DMS 273 treated with DMSO at 0.1 percent for 48 hours (cell line): ENCODE measurements around the gene TMPRSS11B.
"Not testable (repeated sequence)": the region's sequence is repeated elsewhere in the genome, so short reads cannot be mapped to it uniquely, and the experiment has no call there.

Source experiments
- DNase-seq: peaks from one replicate; lab custom pipeline; 2025; lab: John Stamatoyannopoulos, UW

TMPRSS11B gene

DNA sequence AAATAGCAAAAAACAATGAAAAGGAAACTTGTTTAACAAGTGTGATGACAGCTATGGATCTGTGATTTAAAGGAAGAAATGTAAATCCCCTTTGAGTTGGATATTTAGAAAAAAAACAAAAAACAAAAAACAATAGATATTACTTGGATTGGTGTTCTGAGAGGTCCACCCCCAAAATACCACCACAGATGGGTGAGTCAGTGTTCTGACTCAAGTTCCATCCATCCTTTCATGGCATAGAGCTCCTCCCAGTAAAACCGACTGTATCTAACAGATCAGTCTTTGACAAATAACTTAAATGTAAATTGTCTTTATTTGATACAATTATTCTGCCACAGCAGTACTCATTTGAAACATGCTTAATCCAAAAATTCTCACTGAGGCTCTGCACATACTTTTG is 27.4 kb downstream of the TMPRSS11B start:
- DNase-seq: no peak

DNA sequence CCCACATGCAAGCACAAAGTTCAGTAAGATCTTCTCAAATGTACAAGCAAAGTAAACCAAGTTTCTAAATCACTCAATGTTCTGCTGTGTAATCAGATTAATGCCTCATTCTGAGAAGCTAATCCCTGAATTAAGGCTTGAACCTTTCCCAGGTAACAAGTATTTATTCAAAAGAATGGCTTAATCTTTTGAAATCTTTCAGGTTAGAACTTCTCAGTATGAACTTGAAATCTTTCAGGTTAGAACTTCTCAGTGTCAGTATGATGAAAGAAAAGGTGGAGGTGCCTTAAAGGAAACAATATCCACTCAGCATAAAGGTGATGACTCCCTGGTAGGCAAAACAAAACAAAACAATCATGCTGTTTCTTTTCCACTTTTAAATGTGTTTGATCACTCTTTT is 29.0 kb downstream of the TMPRSS11B start:
- no peak for DNase-seq

DNA sequence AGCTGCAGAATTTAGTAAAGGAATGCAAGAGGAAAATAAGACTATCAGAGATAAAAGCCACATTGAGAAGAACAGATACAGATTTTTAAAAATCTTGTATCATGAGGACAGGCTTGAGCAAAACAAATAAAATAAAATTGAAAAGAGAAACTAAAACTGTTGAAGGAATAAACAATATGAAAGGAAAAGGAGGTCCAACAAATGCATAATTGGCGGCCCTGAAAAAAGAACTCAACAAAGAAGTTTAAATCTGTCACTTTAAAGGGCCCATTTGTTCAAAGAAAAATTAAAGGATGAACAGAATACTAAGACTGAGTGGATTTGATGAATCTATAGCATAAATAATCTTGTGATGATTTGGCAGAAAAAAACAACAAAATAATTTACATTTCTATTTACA is 36.5 kb downstream of the TMPRSS11B start:
- no peak for DNase-seq

DNA sequence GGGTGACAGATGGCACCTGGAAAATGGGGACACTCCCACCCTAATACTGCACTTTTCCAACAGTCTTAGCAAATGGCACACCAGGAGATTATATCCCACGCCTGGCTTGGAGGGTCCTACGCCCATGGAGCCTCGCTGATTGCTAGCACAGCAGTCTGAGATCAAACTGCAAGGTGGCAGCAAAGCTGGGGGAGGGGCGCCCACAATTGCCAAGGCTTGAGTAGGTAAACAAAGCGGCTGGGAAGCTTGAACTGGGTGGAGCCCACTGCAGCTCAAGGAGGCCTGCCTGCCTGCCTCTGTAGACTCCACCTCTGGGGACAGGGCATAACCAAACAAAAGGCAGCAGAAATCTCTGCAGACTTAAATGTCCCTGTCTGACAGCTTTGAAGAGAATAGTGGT is 51.2 kb downstream of the TMPRSS11B start:
- DNase-seq: not testable (repeated sequence)

DNA sequence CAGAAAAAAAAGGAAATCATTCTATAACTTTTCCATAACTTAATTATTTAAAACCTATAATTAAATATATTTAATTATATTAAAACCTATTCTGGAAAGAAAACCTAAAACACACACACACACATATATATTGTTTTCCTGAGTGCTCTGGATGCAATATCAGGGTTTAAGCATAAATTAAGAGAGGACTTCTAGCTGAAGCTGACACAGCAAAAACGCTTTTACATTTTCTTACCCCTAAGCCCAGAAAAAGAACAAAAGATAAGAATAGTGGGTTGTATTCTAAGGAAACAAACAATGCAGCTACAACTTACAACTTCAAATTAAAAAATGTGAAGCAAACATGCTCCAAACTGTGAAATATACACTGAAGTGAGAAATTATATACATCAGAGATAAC is 52.3 kb downstream of the TMPRSS11B start:
- no peak for DNase-seq

DNA sequence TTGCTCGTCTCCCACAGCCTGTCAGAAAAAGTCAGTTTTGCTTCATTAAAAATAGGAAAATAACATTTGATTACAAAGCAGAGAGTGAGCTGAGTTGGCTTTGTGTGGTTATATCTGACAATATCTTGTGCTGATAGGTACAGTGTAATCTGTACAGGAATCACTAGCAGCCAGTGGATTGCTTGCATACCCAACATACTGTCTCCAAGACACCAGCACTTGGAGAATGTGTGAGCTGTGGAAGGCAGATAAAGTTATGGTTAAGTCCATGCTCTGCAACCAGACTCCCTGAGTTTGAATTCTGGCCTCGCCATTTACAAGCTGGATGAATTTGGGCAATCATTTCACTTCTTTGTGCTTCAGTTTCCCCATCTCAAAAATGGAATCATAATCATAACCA is 58.3 kb downstream of the TMPRSS11B start:
- DNase-seq: no peak

DNA sequence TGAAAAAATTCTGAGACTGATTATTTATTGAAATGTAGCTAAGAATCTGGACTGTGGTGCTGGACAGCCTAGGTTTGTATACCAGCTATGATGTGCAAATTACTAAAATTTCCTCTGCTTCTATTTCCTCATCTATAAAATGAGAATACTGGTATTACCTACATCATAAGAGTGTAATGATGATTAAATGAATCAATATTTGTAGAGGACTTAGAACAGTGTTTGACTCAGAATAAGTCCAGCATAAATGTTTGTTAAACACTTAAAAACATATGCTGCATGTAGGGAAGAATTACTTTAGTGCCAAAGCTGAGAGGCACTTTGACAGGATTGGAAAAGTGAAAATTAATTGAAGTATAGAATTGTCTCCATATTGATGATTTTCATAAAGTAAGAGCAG is 60.6 kb downstream of the TMPRSS11B start:
- DNase-seq: no peak

DNA sequence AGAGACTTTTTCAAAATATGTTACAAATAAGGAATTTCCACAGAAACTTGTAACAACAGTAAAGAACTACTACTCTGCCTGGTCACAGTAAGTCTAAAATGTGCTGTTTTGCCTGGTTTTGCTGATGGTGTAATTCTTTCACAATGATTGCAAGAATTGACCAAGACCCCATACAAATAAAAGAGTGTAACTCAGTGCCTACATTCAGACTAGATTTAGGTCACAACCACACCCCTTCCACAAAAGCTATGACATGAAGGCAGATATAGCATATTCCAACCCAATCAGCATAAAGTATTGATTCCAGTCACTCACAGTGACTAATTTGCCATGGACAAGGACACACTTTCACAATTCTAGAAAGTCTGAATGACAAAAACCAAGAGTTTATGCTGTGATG is 62.1 kb downstream of the TMPRSS11B start:
- no peak for DNase-seq

DNA sequence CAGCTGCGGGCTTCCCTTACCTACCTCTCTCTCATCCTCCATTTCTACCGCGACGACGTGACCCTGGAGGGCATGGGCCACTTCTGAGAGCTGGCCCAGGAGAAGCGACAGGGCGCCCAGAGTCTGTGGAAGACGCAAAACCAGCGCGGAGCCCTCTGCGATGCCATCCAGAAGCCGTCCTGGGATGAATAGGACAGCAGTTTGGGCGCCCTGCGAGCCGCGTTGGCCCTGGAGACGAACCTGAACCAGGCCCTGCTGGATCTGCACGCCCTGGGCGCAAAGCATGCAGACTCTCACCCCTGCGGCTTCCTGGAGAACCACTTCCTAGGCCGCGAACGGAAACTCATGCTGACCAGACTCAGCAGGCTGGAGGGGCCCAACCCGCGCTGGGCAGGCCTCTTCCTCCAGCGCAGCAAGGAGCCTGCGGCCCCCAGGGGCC is 63.1 kb downstream of the TMPRSS11B start:
- no peak for DNase-seq

DNA sequence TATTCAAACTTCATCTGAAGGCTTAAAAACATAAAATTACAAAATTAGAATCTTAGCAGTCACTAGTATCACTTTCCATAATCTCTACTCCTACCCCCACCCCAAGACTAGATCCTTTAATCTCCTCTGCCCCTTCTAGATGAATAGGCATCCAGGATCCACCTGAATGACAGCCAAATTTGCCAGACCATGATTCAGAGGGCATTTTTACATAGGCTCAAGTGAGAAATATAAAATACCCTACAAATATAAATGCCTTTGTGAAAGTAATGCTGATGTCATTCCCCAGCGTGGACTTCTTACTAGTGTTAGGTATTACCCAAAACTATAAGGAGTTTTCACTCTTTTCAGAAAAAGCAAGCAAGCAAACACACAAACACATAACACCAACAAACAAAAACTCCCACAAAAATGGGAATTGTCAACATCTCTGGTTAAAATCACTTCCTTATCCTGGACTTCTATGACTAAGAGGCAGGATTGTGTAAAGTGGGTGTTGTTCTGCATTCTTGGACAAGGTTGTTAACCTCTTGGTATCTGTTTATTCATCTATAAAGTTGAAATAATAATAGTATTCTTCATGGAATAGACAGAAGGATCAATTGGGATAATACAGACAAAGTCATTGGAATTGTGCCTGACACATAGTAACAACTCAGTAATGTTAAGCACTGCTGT is 64.5 kb downstream of the TMPRSS11B start:
- DNase-seq: no peak

DNA sequence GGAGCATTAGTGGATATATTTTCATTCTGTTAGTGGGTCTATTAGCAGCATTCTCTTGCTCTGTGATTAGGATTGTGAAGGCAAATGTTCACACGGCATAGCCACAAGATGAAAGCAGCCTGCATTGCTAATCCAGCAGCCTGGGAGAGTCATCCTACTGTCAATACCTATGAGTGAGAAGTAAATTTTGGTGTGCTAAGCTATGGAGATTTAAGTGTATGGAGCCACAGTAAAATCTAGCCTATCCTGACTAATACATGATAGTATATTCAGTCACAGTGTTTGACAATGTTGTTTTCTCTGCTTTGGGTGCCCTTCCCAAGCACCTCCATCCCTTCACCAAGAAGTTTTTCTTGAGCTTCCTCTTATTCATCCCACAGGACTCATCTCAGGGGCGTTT is 68.6 kb downstream of the TMPRSS11B start:
- no peak for DNase-seq
